ENCODE data around the gene LAIR1.

Gene LAIR1

GRCh38 chr19:54316746-54317107, 48.0 kb downstream of the LAIR1 start:
- DNase-seq: no peak

GRCh38 chr19:54315956-54316355, 48.8 kb downstream of the LAIR1 start:
- DNase-seq: no peak

GRCh38 chr19:54312436-54313377, 52.0 kb downstream of the LAIR1 start, which contains the start of gene LILRA5:
Gene LILRA5, minus strand, starts transcription at chr19:54313166. Its CDS starts 147 bp downstream, at chr19:54313019.
- no peak for DNase-seq

- DNase-seq: no peak
Observed at GRCh38 chr19:54312011-54312410, 52.7 kb downstream of the LAIR1 start.

GRCh38 chr19:54311486-54311885, 53.2 kb downstream of the LAIR1 start:
- no peak for DNase-seq

GRCh38 chr19:54310543-54310942, 54.2 kb downstream of the LAIR1 start:
- DNase-seq: no peak

GRCh38 chr19:54309811-54310210, 54.9 kb downstream of the LAIR1 start:
- DNase-seq: no peak

GRCh38 chr19:54307389-54308020, 57.2 kb downstream of the LAIR1 start:
- no peak for DNase-seq

GRCh38 chr19:54305141-54305540, 59.6 kb downstream of the LAIR1 start:
- no peak for DNase-seq

- no peak for DNase-seq
Observed at GRCh38 chr19:54302257-54302656, 62.5 kb downstream of the LAIR1 start.
